ENCODE data around the gene SLC39A8.

DNA sequence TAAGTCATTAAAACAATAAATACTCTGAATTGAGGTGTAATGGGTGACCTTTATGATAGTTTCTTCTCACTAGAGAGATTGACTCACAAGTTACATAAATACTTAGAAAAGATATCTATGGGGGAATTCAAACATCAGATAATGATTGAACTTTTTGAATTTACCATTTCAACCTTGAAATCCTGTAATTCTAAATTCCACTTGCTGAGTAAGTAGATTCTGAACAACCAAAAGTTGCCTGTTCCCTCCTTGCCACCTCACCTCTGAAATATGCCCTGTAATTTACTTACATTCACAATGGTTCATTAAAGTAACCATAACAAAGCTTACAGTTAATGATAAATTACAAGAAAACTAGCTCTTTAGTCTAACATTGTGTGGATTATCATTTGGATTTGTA, 43.3 kb upstream of the SLC39A8 start:
- TF ChIP-seq, protein P1, sequence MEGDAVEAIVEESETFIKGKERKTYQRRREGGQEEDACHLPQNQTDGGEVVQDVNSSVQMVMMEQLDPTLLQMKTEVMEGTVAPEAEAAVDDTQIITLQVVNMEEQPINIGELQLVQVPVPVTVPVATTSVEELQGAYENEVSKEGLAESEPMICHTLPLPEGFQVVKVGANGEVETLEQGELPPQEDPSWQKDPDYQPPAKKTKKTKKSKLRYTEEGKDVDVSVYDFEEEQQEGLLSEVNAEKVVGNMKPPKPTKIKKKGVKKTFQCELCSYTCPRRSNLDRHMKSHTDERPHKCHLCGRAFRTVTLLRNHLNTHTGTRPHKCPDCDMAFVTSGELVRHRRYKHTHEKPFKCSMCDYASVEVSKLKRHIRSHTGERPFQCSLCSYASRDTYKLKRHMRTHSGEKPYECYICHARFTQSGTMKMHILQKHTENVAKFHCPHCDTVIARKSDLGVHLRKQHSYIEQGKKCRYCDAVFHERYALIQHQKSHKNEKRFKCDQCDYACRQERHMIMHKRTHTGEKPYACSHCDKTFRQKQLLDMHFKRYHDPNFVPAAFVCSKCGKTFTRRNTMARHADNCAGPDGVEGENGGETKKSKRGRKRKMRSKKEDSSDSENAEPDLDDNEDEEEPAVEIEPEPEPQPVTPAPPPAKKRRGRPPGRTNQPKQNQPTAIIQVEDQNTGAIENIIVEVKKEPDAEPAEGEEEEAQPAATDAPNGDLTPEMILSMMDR (IDR thresholded peaks at IDR 0.05): no peak
- TF ChIP-seq POLR2A (IDR thresholded peaks at IDR 0.05) (no peak), POLR2AphosphoS5 (IDR thresholded peaks at IDR 0.05) (no peak), EP300 (IDR thresholded peaks at IDR 0.05) (no peak)
